GM12801 (cell line): ENCODE measurements around the gene CDC42BPB.

Experiments
- CTCF ChIP-seq: IDR thresholded peaks from one replicate; pipeline ENCODE4 v1.5.1; 2011; ENCODE audit warnings: control low read depth; ENCODE audit not compliant: insufficient read length; ENCODE audit errors: extremely low read depth

CDC42BPB gene

GRCh38 chr14:102986810-102987579, 70.4 kb downstream of the CDC42BPB start:
- TF ChIP-seq CTCF: no peak

GRCh38 chr14:102985665-102986064, 71.7 kb downstream of the CDC42BPB start:
- no peak for TF ChIP-seq CTCF

- TF ChIP-seq CTCF: no peak
These were observed 72.8 kb downstream of the CDC42BPB start for GRCh38 chr14:102984336-102985102.

- TF ChIP-seq CTCF: no peak
These were observed 73.9 kb downstream of the CDC42BPB start for GRCh38 chr14:102983496-102983895.

- TF ChIP-seq CTCF: no peak
These were observed 74.4 kb downstream of the CDC42BPB start for GRCh38 chr14:102982852-102983470.

- no peak for TF ChIP-seq CTCF
These were observed 76.9 kb downstream of the CDC42BPB start for GRCh38 chr14:102980409-102980810.

GRCh38 chr14:102979406-102979805, 77.9 kb downstream of the CDC42BPB start:
- TF ChIP-seq CTCF: no peak
